Epithelial cell of proximal tubule (primary cell): ENCODE measurements around the gene MLLT6. TPM values are rescaled to one million over a fixed set of nuclear protein-coding genes. Genes with fewer than 3 reads are reported as not detected.
A peak's percentile ranks its signal among the peaks of the same experiment; 100 is the strongest.

Source experiments
- DNase-seq: peaks from one replicate; pipeline ENCODE4 v3.0.0-alpha.2; 2011; ENCODE audit warnings: low read depth
- H3K4me3 ChIP-seq: 2 replicates; pipeline ENCODE4 v1.5.1; 2011; ENCODE audit warnings: low read depth, mild to moderate bottlenecking, low read length
- CTCF ChIP-seq: conservative IDR thresholded peaks from 2 replicates; pipeline ENCODE4 v1.5.1; 2012; ENCODE audit warnings: low read depth, mild to moderate bottlenecking, low read length
- total RNA-seq: library from RNA; depleted of rRNA; stranded (reverse); fragments of >200 nt; gene quantifications from 2 replicates; pipeline ENCODE4 v1.2.3, GENCODE V29; 2015

MLLT6 gene
- total RNA-seq, 1 donor from 2014 or later: 34.2 TPM

DNA sequence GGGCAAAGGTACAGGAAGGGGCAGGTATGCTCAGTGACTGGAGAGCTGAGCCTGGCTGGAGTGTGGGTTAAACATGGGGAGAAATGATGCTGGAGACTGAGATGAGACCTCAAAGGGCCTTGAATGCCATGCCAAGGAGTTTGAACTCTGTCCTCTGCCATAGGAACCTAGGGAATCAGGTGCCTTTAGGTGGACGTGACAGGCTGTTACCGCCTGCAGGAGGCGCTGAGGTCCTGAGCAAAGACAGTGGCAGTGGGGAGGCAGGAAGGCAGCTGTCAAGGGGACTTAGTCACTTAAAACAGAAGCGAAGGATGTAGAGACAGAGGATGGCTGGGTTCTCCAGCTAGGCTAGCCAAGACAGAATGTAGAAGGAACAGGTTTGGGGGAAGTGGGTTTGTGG lies 56.5 kb downstream of the MLLT6 start:
- peak; percentile 59 for TF ChIP-seq CTCF
- no peak for DNase-seq

DNA sequence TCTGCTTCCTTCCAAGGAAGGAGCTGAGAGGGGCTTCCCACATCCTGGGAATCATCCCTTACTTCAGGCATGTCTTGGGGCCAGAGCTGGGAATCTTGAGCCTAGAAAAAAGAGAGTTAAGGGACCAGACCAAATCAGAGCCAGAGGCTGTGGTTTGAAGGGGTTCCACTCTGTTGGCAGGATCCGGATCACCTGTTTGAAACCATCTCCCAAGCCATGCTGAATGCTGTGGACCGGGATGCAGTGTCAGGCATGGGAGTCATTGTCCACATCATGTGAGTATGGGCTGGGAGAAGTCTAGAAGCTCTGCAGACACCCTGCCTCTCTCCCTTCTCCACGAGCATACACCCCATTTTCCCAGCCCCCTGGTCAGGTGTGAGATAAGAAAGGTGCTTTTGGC lies 57.2 kb downstream of the MLLT6 start:
- no peak overlapping the region for H3K4me3 ChIP-seq
- no peak for DNase-seq
- no peak for TF ChIP-seq CTCF

More for the DNA sequence above, 56.5 kb downstream of the MLLT6 start:
- H3K4me3 ChIP-seq: no peak overlapping the region

GRCh38 chr17:38766341-38766740 lies 61.3 kb downstream of the MLLT6 start:
- DNase-seq: no peak
- no peak for TF ChIP-seq CTCF
- H3K4me3 ChIP-seq: no peak overlapping the region

DNA sequence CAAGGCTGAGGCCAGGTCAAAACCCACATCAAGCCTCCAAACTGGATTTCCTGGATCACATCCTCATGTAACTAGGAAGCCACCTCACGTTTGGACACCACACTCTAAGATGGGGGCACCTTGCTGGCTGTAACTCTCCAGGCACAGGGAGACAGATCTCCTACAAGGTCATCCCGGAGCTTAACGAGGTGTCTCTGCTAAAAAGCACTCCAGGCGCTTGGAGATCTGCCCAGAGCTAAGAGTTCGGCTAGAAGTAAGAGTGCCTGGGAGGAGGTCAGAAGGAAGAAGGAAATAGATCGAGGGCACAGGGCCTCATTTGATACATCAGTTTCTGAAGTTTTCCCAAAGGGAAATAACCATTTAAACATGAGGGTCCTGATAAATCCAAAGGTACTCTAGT lies 63.3 kb downstream of the MLLT6 start:
- no peak overlapping the region for H3K4me3 ChIP-seq
- no peak for DNase-seq
- no peak for TF ChIP-seq CTCF

GRCh38 chr17:38773258-38773657 lies 68.2 kb downstream of the MLLT6 start:
- no peak for DNase-seq
- H3K4me3 ChIP-seq: no peak overlapping the region
- no peak for TF ChIP-seq CTCF

DNA sequence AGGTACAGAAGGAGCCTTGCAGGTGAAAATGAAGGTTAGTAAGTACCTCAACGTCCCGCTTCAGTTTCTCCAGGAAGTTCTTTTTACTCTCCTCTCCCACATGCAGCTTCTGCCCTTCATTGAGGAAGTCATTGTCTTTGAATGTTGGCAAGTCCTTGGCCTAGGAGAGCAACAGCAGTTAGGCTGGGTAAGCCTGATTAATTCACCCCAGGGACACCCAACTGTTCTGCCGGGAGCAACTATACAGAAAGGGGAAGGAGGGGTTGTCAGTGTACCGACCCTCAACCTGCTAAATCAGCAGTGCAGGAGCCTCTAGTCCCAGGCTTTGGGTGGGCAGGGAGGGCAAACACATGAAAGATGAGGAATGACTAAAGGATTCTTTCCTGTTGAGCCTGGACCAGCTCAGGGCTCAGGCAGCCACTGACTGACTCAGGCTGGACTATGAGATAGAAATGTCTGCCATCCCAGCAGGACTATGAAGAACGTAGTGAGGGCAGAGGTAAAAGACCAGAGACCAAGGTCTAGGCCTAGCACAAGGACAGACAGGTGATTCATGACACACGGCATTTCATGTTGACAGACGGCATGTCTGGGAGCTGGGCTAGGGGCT lies 72.7 kb downstream of the MLLT6 start:
- TF ChIP-seq CTCF: no peak
- DNase-seq: no peak
- no peak overlapping the region for H3K4me3 ChIP-seq

Other genes with a start within 250 kb of the MLLT6 start
- 0.07 and 2.1 TPM in 2 replicates for gene SRCIN1, start 99.3 kb upstream of the MLLT6 start, total RNA-seq
- gene EPOP, start 30.3 kb upstream of the MLLT6 start, total RNA-seq: 2.4 and 4.1 TPM in 2 replicates
- gene CISD3, start 25.1 kb downstream of the MLLT6 start, total RNA-seq: 9.4 and 19.3 TPM in 2 replicates
- 6.1 and 7.6 TPM in 2 replicates for gene PCGF2, start 43.1 kb downstream of the MLLT6 start, total RNA-seq
- gene PSMB3, start 47.5 kb downstream of the MLLT6 start, total RNA-seq: 311 and 436 TPM in 2 replicates
- gene PIP4K2B, start 94.3 kb downstream of the MLLT6 start, total RNA-seq: 20.9 and 39.0 TPM in 2 replicates
- gene CWC25, start 120.0 kb downstream of the MLLT6 start, total RNA-seq: 9.6 and 13.9 TPM in 2 replicates
- gene RPL23, start 148.4 kb downstream of the MLLT6 start, total RNA-seq: 1,471 and 1,718 TPM in 2 replicates
- 261 and 308 TPM in 2 replicates for gene LASP1, start 164.8 kb downstream of the MLLT6 start, total RNA-seq